ENCODE results near the gene ABCE1.

DNA sequence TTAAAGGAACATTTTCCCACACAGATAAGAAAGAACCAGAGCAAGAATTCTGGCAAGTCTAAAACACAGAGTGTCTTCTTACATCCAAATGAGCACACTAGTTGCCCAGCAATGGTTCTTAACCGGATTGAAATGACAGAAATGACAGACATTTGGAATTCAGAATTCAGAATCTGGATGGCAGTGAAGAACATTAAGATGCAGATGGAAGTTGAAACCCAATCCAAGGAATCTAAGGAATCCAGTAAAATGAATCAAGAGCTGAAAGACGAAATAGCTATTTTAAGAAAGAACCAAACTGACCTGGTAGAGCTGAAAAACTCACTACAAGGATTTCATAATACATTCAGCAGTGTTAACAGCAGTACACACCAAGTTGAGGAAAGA, 21.6 kb upstream of the ABCE1 start:
- TF ChIP-seq, protein P1, sequence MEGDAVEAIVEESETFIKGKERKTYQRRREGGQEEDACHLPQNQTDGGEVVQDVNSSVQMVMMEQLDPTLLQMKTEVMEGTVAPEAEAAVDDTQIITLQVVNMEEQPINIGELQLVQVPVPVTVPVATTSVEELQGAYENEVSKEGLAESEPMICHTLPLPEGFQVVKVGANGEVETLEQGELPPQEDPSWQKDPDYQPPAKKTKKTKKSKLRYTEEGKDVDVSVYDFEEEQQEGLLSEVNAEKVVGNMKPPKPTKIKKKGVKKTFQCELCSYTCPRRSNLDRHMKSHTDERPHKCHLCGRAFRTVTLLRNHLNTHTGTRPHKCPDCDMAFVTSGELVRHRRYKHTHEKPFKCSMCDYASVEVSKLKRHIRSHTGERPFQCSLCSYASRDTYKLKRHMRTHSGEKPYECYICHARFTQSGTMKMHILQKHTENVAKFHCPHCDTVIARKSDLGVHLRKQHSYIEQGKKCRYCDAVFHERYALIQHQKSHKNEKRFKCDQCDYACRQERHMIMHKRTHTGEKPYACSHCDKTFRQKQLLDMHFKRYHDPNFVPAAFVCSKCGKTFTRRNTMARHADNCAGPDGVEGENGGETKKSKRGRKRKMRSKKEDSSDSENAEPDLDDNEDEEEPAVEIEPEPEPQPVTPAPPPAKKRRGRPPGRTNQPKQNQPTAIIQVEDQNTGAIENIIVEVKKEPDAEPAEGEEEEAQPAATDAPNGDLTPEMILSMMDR (conservative IDR thresholded peaks at IDR 0.05 in 1 of 2, IDR thresholded peaks at IDR 0.05 in 1 of 2; ENCODE audit: low read depth in 1 of 2, low read length in 2 of 2) = no peak
- TF ChIP-seq EZH2 (IDR thresholded peaks at IDR 0.05; ENCODE audit: low read length, missing control alignments) = no peak

All from fibroblast of lung (primary cell).